GM12875 (cell line): Measurements from ENCODE around the gene LDLRAD3.

Source experiments
- H3K4me3 ChIP-seq: one replicate; pipeline ENCODE4 v1.5.1; 2011; ENCODE audit warnings: low read depth, low read length, control low read depth
- CTCF ChIP-seq: IDR thresholded peaks from 2 replicates; pipeline ENCODE4 v1.5.1; 2011; ENCODE audit warnings: low read depth, mild to moderate bottlenecking, control low read depth, inconsistent platforms, low read length, moderate library complexity, borderline replicate concordance; ENCODE audit not compliant: insufficient read depth

LDLRAD3 gene

GRCh38 chr11:36156161-36156816 is 212.4 kb downstream of the LDLRAD3 start:
- no peak overlapping the region for H3K4me3 ChIP-seq
- TF ChIP-seq CTCF: no peak

- no peak overlapping the region for H3K4me3 ChIP-seq
- TF ChIP-seq CTCF: no peak
Measured at GRCh38 chr11:36156817-36157519, 213.1 kb downstream of the LDLRAD3 start.

- H3K4me3 ChIP-seq: no peak overlapping the region
Measured at GRCh38 chr11:36160091-36160490, 216.2 kb downstream of the LDLRAD3 start.

GRCh38 chr11:36161572-36161971 is 217.7 kb downstream of the LDLRAD3 start:
- H3K4me3 ChIP-seq: no peak overlapping the region

More at GRCh38 chr11:36160091-36160490, 216.2 kb downstream of the LDLRAD3 start:
- no peak for TF ChIP-seq CTCF

GRCh38 chr11:36162006-36162882 is 218.4 kb downstream of the LDLRAD3 start:
- no peak overlapping the region for H3K4me3 ChIP-seq
- no peak for TF ChIP-seq CTCF

More at GRCh38 chr11:36161572-36161971, 217.7 kb downstream of the LDLRAD3 start:
- no peak for TF ChIP-seq CTCF

- TF ChIP-seq CTCF: no peak
- no peak overlapping the region for H3K4me3 ChIP-seq
Measured at GRCh38 chr11:36162883-36163434, 219.1 kb downstream of the LDLRAD3 start.
